A549 treated with AZD2906 at 1 μM for 4 hours (cell line): Measurements from ENCODE around the gene TULP4. TPM values are rescaled to one million over a fixed set of nuclear protein-coding genes. Genes with fewer than 3 reads are reported as not detected.

Experiments used
- total RNA-seq: library from RNA; stranded (reverse); fragments of 200-300 nt; extraction: Qiagen RNA extraction; gene quantifications from 5 replicates; pipeline ENCODE4 v1.2.3, GENCODE V29; 2022

The TULP4 gene, protein sequence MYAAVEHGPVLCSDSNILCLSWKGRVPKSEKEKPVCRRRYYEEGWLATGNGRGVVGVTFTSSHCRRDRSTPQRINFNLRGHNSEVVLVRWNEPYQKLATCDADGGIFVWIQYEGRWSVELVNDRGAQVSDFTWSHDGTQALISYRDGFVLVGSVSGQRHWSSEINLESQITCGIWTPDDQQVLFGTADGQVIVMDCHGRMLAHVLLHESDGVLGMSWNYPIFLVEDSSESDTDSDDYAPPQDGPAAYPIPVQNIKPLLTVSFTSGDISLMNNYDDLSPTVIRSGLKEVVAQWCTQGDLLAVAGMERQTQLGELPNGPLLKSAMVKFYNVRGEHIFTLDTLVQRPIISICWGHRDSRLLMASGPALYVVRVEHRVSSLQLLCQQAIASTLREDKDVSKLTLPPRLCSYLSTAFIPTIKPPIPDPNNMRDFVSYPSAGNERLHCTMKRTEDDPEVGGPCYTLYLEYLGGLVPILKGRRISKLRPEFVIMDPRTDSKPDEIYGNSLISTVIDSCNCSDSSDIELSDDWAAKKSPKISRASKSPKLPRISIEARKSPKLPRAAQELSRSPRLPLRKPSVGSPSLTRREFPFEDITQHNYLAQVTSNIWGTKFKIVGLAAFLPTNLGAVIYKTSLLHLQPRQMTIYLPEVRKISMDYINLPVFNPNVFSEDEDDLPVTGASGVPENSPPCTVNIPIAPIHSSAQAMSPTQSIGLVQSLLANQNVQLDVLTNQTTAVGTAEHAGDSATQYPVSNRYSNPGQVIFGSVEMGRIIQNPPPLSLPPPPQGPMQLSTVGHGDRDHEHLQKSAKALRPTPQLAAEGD (N-terminal part only)
- total RNA-seq, result 4.8 to 7.5 TPM (median 6.0 TPM) in 5 replicates

DNA sequence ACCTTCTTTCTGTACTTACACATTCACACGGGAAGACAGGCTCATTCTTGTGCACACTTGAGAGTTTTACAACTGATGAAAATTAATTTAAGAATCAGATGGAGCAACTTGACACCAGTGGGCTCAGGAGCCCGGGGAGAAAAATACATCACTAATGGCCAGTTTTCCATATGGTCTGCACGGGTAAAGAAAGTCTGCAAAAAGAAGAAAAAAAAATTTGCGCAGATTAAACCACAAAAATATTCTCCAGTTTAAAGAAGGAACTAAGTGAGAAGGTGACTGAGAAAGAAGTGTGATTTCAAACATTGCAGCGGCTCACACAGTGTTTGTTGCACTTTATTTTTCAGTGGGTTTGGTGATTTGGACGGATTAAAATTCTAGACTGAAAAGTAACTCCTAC lies at the start of gene TULP4:
Gene TULP4 (plus strand): TSS at position 301 of the 400 bp plus-strand sequence. CDS start 1,552 bp downstream, outside the sequence.

DNA sequence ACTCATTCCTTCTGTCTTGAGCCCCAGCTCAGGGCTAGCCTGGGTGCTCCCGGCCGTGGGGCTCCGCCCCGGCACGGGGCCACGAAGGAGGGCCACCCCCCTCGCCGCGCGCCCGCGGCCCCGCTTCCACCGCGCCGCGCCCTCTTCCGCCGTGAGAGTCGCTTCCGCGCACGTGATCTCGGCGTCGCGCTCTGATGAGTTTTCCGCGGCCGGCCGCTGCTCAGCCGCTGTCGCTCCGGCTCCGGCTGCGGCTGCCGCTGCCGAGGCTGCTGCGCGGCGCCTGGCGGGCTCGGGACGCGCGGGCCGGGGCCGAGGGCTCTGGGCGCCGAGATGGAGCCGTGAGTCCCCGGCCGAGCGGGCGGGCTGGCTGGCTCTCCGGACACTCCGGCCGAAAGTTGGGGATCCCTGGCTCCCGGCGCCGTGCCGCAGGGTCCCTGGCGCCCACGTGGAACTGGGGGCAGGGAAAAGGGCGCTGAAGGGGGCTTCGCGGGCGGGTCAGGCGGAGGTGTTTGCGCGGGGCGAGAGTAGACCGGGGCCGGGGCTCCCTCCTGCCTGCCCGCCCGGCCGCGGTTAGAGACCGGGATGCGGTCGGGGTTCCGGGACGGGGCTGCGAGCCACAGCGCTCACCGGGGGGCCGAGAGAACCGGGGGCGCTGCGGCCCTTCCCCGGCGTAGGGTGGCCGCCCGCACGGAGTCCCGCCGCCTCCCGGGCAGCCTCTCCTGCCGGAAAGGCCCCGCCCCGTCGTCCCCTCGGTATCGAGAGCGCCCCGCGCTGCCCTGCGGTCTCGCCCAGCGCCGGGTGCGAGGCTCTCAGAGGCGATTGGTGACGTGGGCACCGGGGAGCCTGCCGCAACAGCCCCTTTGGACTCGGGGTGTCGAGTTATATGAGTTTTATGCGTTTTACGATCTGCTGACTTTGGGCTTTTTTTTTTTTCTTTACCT lies 247.9 kb downstream of the TULP4 start, which contains the start of gene TMEM181:
Gene TMEM181 (plus strand): TSS at position 197 of the 941 bp plus-strand sequence. CDS start 134 bp downstream, at position 331.

Other genes with a start within 250 kb of the TULP4 start
- gene SERAC1, start 144.2 kb upstream of the TULP4 start, total RNA-seq, result 2.4 to 4.6 TPM (median 3.0 TPM) in 5 replicates
- 8.5 to 17.4 TPM (median 17.1 TPM) in 5 replicates for gene GTF2H5, start 144.1 kb upstream of the TULP4 start, total RNA-seq
- gene TMEM181, start 247.6 kb downstream of the TULP4 start, total RNA-seq, result 12.0 to 14.6 TPM (median 13.1 TPM) in 5 replicates